ENCODE results near the gene PIGM. TPM values are rescaled to one million over a fixed set of nuclear protein-coding genes. Genes with fewer than 3 reads are reported as not detected.

PIGM gene
- total and polyA plus RNA-seq, 7 experiments from 2014 or later: 4.0 to 11.4 (median 5.0) TPM

Other genes starting within 250 kb of the PIGM start
- 10 to 100 TPM in 1 of 5 experiments, 1 to 10 TPM in 1, under 1 TPM in 3; 0.27 to 41.4 (median 0.51) TPM for gene FCRL6, start 229.6 kb downstream of the PIGM start, total RNA-seq
- under 1 TPM; 0.15 to 0.43 TPM for gene FCRL6, start 229.6 kb downstream of the PIGM start, polyA plus RNA-seq
- gene SLAMF8, start 205.1 kb downstream of the PIGM start, total RNA-seq: 1 to 10 TPM in 4 of 5 experiments, under 1 TPM in 1; 0.27 to 1.7 (median 1.3) TPM
- not detected for gene SLAMF8, start 205.1 kb downstream of the PIGM start, polyA plus RNA-seq
- gene VSIG8, start 169.3 kb downstream of the PIGM start, total RNA-seq: not detected
- not detected for gene VSIG8, start 169.3 kb downstream of the PIGM start, polyA plus RNA-seq
- gene CFAP45, start 131.8 kb downstream of the PIGM start, total RNA-seq: 1 to 10 TPM in 2 of 5 experiments, under 1 TPM in 3; 0.53 to 2.8 (median 0.92) TPM
- under 1 TPM; 0.17 to 0.57 TPM for gene CFAP45, start 131.8 kb downstream of the PIGM start, polyA plus RNA-seq
- gene TAGLN2, start 106.5 kb downstream of the PIGM start, total RNA-seq: 100 to 1,000 TPM; 116 to 450 (median 284) TPM
- 100 to 1,000 TPM; 449 to 662 TPM for gene TAGLN2, start 106.5 kb downstream of the PIGM start, polyA plus RNA-seq
- under 1 TPM in 1 of 5 experiments, not detected in 4; 0.12 TPM for gene IGSF9, start 86.4 kb downstream of the PIGM start, total RNA-seq
- gene IGSF9, start 86.4 kb downstream of the PIGM start, polyA plus RNA-seq: under 1 TPM in 1 of 2 donors, not detected in 1; 0.12 TPM
- gene SLAMF9, start 77.8 kb downstream of the PIGM start, total RNA-seq: not detected
- not detected for gene SLAMF9, start 77.8 kb downstream of the PIGM start, polyA plus RNA-seq
- under 1 TPM in 1 of 5 experiments, not detected in 4; 0.32 TPM for gene KCNJ10, start 38.2 kb upstream of the PIGM start, total RNA-seq
- gene KCNJ10, start 38.2 kb upstream of the PIGM start, polyA plus RNA-seq: under 1 TPM in 1 of 2 donors, not detected in 1; 0.29 TPM
- not detected for gene KCNJ9, start 49.5 kb upstream of the PIGM start, total RNA-seq
- gene KCNJ9, start 49.5 kb upstream of the PIGM start, polyA plus RNA-seq: under 1 TPM; 0.06 to 0.08 TPM
- gene IGSF8, start 66.6 kb upstream of the PIGM start, total RNA-seq: 10 to 100 TPM; 31.9 to 68.7 (median 44.8) TPM
- gene IGSF8, start 66.6 kb upstream of the PIGM start, polyA plus RNA-seq: 10 to 100 TPM; 38.6 to 60.9 TPM
- gene ATP1A2, start 83.8 kb upstream of the PIGM start, total RNA-seq: not detected
- not detected for gene ATP1A2, start 83.8 kb upstream of the PIGM start, polyA plus RNA-seq
- under 1 TPM in 1 of 5 experiments, not detected in 4; 0.71 TPM for gene ATP1A4, start 119.6 kb upstream of the PIGM start, total RNA-seq
- not detected for gene ATP1A4, start 119.6 kb upstream of the PIGM start, polyA plus RNA-seq
- gene CASQ1, start 158.6 kb upstream of the PIGM start, total RNA-seq: 1 to 10 TPM in 1 of 5 experiments, not detected in 4; 1.1 TPM
- not detected for gene CASQ1, start 158.6 kb upstream of the PIGM start, polyA plus RNA-seq
- 10 to 100 TPM; 11.5 to 38.6 (median 13.4) TPM for gene PEA15, start 173.4 kb upstream of the PIGM start, total RNA-seq
- gene PEA15, start 173.4 kb upstream of the PIGM start, polyA plus RNA-seq: 1 to 10 TPM; 4.7 TPM
- 100 to 1,000 TPM; 115 to 226 (median 176) TPM for gene DCAF8, start 230.6 kb upstream of the PIGM start, total RNA-seq
- 10 to 100 TPM; 45.6 to 49.8 TPM for gene DCAF8, start 230.6 kb upstream of the PIGM start, polyA plus RNA-seq